NCI-H2107 treated with DMSO at 0.1 percent for 48 hours (cell line): ENCODE data around the gene TANC1.
A peak's percentile ranks its signal among the peaks of the same experiment; 100 is the strongest.

ENCODE experiments used
- DNase-seq: peaks from one replicate; lab custom pipeline; 2025; ENCODE audit not compliant: unreplicated experiment; lab: John Stamatoyannopoulos, UW

TANC1 gene

GRCh38 chr2:159211447-159212396 is 243.3 kb downstream of the TANC1 start:
- DNase-seq, result no peak

- no peak for DNase-seq
Measured at GRCh38 chr2:159213296-159213695, 244.9 kb downstream of the TANC1 start.

- DNase-seq, result no peak
Measured at GRCh38 chr2:159214325-159214865, 246.0 kb downstream of the TANC1 start.

GRCh38 chr2:159215116-159215515 is 246.7 kb downstream of the TANC1 start:
- DNase-seq, result no peak

- DNase-seq, result no peak
Measured at GRCh38 chr2:159217676-159218075, 249.2 kb downstream of the TANC1 start.

- DNase-seq, result no peak
Measured at GRCh38 chr2:159218389-159218788, 249.9 kb downstream of the TANC1 start.

- DNase-seq, result no peak
Measured at GRCh38 chr2:159219394-159219998, 251.1 kb downstream of the TANC1 start.

GRCh38 chr2:159224061-159224813 is 255.8 kb downstream of the TANC1 start:
- no peak for DNase-seq

GRCh38 chr2:159225025-159226016 is 256.9 kb downstream of the TANC1 start:
- peak; percentile 8 for DNase-seq

GRCh38 chr2:159226059-159226461 is 257.6 kb downstream of the TANC1 start:
- no peak for DNase-seq

GRCh38 chr2:159226608-159227385 is 258.4 kb downstream of the TANC1 start:
- peak; percentile 86 for DNase-seq

GRCh38 chr2:159227467-159227866 is 259.0 kb downstream of the TANC1 start:
- DNase-seq, result no peak

- DNase-seq, result no peak
Measured at GRCh38 chr2:159228081-159228581, 259.7 kb downstream of the TANC1 start.

- DNase-seq, result no peak
Measured at GRCh38 chr2:159229476-159230144, 261.2 kb downstream of the TANC1 start.

GRCh38 chr2:159230145-159230877 is 261.9 kb downstream of the TANC1 start:
- no peak for DNase-seq

- DNase-seq, result no peak
Measured at GRCh38 chr2:159232456-159233170, 264.2 kb downstream of the TANC1 start.

GRCh38 chr2:159234868-159235267 is 266.4 kb downstream of the TANC1 start:
- DNase-seq, result no peak
